H9 (cell line): ENCODE data around the gene SLC39A7. TPM values are rescaled to one million over a fixed set of nuclear protein-coding genes. Genes with fewer than 3 reads are reported as not detected.
A peak's percentile ranks its signal among the peaks of the same experiment; 100 is the strongest.

Experiments
- DNase-seq: peaks from one replicate; pipeline ENCODE4 v3.0.0-alpha.2; 2017
- H2AFZ ChIP-seq: one replicate; pipeline ENCODE4 v1.6.1; 2013; ENCODE audit warnings: mild to moderate bottlenecking, low read length, control low read depth, moderate library complexity
- H2AK5ac ChIP-seq: 2 replicates; pipeline ENCODE4 v1.6.1; 2013; ENCODE audit warnings: low read length, control low read depth, mixed read lengths; ENCODE audit not compliant: insufficient read length
- H2BK120ac ChIP-seq: one replicate; pipeline ENCODE4 v1.6.1; 2013; ENCODE audit warnings: low read depth, mild to moderate bottlenecking, low read length, control low read depth, inconsistent platforms; ENCODE audit not compliant: poor library complexity, severe bottlenecking
- H2BK12ac ChIP-seq: 2 replicates; pipeline ENCODE4 v1.6.1; 2013; ENCODE audit warnings: low read length, control low read depth, mixed read lengths, low read depth; ENCODE audit not compliant: insufficient read length
- H2BK15ac ChIP-seq: 2 replicates; pipeline ENCODE4 v1.6.1; 2013; ENCODE audit warnings: low read depth, low read length, control low read depth
- H2BK20ac ChIP-seq: one replicate; pipeline ENCODE4 v1.6.1; 2013; ENCODE audit warnings: low read depth, mild to moderate bottlenecking, low read length, control low read depth, inconsistent platforms; ENCODE audit not compliant: poor library complexity, severe bottlenecking
- H2BK5ac ChIP-seq: 2 replicates; pipeline ENCODE4 v1.6.1; 2013; ENCODE audit warnings: low read length, control low read depth, mixed read lengths; ENCODE audit not compliant: insufficient read length
- H3K14ac ChIP-seq: 2 replicates; pipeline ENCODE4 v1.6.1; 2013; ENCODE audit warnings: low read length, control low read depth; ENCODE audit not compliant: insufficient read depth
- H3K18ac ChIP-seq: 2 replicates; pipeline ENCODE4 v1.6.1; 2013; ENCODE audit warnings: low read depth, mild to moderate bottlenecking, mixed read lengths, low read length, control low read depth; ENCODE audit not compliant: insufficient read length
- H3K23ac ChIP-seq: 2 replicates; pipeline ENCODE4 v1.6.1; 2013; ENCODE audit warnings: low read length, control low read depth, mixed read lengths, low read depth; ENCODE audit not compliant: insufficient read length
- H3K23me2 ChIP-seq: 2 replicates; pipeline ENCODE4 v1.6.1; 2013; ENCODE audit warnings: low read depth, mild to moderate bottlenecking, mixed read lengths, low read length, control low read depth; ENCODE audit not compliant: insufficient read length, poor library complexity, severe bottlenecking
- H3K27ac ChIP-seq: 2 replicates; pipeline ENCODE4 v1.5.1; 2013; ENCODE audit warnings: low read length, control low read depth, mixed read lengths, low read depth; ENCODE audit not compliant: insufficient read length
- H3K27me3 ChIP-seq: 2 replicates; pipeline ENCODE4 v1.6.1; 2013; ENCODE audit warnings: low read length, control low read depth, inconsistent platforms; ENCODE audit not compliant: insufficient read depth
- H3K4ac ChIP-seq: 2 replicates; pipeline ENCODE4 v1.6.1; 2013; ENCODE audit warnings: low read depth, mild to moderate bottlenecking, control low read depth, inconsistent platforms, low read length, moderate library complexity
- H3K4me1 ChIP-seq: 2 replicates; pipeline ENCODE4 v1.6.1; 2013; ENCODE audit warnings: low read length, control low read depth, inconsistent platforms; ENCODE audit not compliant: insufficient read depth
- H3K4me2 ChIP-seq: 2 replicates; pipeline ENCODE4 v1.6.1; 2013; ENCODE audit warnings: low read length, control low read depth, mixed read lengths; ENCODE audit not compliant: insufficient read length, insufficient read depth
- H3K56ac ChIP-seq: 2 replicates; pipeline ENCODE4 v1.6.1; 2013; ENCODE audit warnings: low read depth, mild to moderate bottlenecking, mixed read lengths, low read length, control low read depth; ENCODE audit not compliant: insufficient read length
- H3K79me1 ChIP-seq: 2 replicates; pipeline ENCODE4 v1.6.1; 2013; ENCODE audit warnings: low read depth, mild to moderate bottlenecking, moderate library complexity, low read length, control low read depth, inconsistent platforms; ENCODE audit not compliant: insufficient read depth, poor library complexity, severe bottlenecking
- H3K79me2 ChIP-seq: 2 replicates; pipeline ENCODE4 v1.6.1; 2013; ENCODE audit warnings: low read length, control low read depth, inconsistent platforms; ENCODE audit not compliant: insufficient read depth
- H3K9ac ChIP-seq: 2 replicates; pipeline ENCODE4 v1.6.1; 2013; ENCODE audit warnings: low read length, control low read depth, mixed read lengths; ENCODE audit not compliant: insufficient read length; ENCODE audit errors: extremely low read depth
- H3K9me3 ChIP-seq: one replicate; pipeline ENCODE4 v1.6.1; 2013; ENCODE audit warnings: low read depth, low read length, inconsistent platforms; ENCODE audit not compliant: control insufficient read depth
- H3T11ph ChIP-seq: one replicate; pipeline ENCODE4 v1.6.1; 2013; ENCODE audit warnings: mild to moderate bottlenecking, low read length, control low read depth, inconsistent platforms
- H4K20me1 ChIP-seq: one replicate; pipeline ENCODE4 v1.6.1; 2013; ENCODE audit not compliant: control insufficient read depth, insufficient read length, insufficient read depth
- H4K5ac ChIP-seq: 2 replicates; pipeline ENCODE4 v1.6.1; 2013; ENCODE audit warnings: low read depth, mild to moderate bottlenecking, mixed read lengths, low read length, control low read depth; ENCODE audit not compliant: insufficient read length
- H4K8ac ChIP-seq: replicated peaks from 2 replicates; pipeline ENCODE4 v1.6.1; 2013; ENCODE audit warnings: low read length, control low read depth, mixed read lengths, low read depth; ENCODE audit not compliant: insufficient read length
- H4K91ac ChIP-seq: 2 replicates; pipeline ENCODE4 v1.6.1; 2013; ENCODE audit warnings: low read depth, mild to moderate bottlenecking, moderate library complexity, mixed read lengths, low read length, control low read depth; ENCODE audit not compliant: insufficient read length
- H3K27ac Mint-ChIP-seq, 3 experiments: 2 replicates in 2 of 3; 3 replicates in 1 of 3; pipeline ENCODE4 v1.8.0; 2020 to 2021; ENCODE audit warnings: mixed read lengths in 3 of 3, mild to moderate bottlenecking in 1 of 3, moderate library complexity in 1 of 3
- H3K27me3 Mint-ChIP-seq: 2 replicates; pipeline ENCODE4 v1.8.0; 2021; ENCODE audit warnings: low read depth, mild to moderate bottlenecking, moderate library complexity, mixed read lengths
- H3K36me3 Mint-ChIP-seq, 3 experiments: 2 replicates in 2 of 3; 3 replicates in 1 of 3; pipeline ENCODE4 v1.8.0; 2020 to 2021; ENCODE audit warnings: low read depth in 3 of 3, mixed read lengths in 3 of 3; ENCODE audit not compliant: insufficient read depth in 1 of 3
- H3K4me1 Mint-ChIP-seq, 2 experiments: 2 replicates each; pipeline ENCODE4 v1.8.0; 2020; ENCODE audit warnings: mixed read lengths in 2 of 2
- H3K4me3 Mint-ChIP-seq, 2 experiments: 2 replicates in 1 of 2; 3 replicates in 1 of 2; pipeline ENCODE4 v1.8.0; 2020 to 2021; ENCODE audit warnings: mild to moderate bottlenecking in 2 of 2, mixed read lengths in 2 of 2, moderate library complexity in 1 of 2
- H3K9me3 Mint-ChIP-seq, 2 experiments: 2 replicates in 1 of 2; 3 replicates in 1 of 2; pipeline ENCODE4 v1.8.0; 2020; ENCODE audit warnings: mild to moderate bottlenecking in 2 of 2, mixed read lengths in 2 of 2, moderate library complexity in 1 of 2
- CTCF ChIP-seq: fragments of 200-600 bp; sonication (generic); conservative IDR thresholded peaks from 3 replicates; pipeline ENCODE4 v1.8.0; 2021; ENCODE audit warnings: antibody characterized with exemption, mild to moderate bottlenecking
- WGBS: extraction: QIAGEN DNeasy Blood & Tissue Kit; methylation state at CpG from one replicate; pipeline ENCODE4 v1.1.7; 2013; ENCODE audit warnings: missing lambda C conversion rate, low lambda C conversion rate, mixed read lengths; ENCODE audit not compliant: insufficient read length; ENCODE audit errors: extremely low coverage; 5-methylcytosine and 5-hydroxymethylcytosine counted together
- total RNA-seq: library from RNA; stranded (reverse); gene quantifications from 2 replicates; pipeline ENCODE4 v1.2.1, GENCODE V29; 2021

SLC39A7 gene
- total RNA-seq, 1 experiment from 2014 or later: 107 TPM

GRCh38 chr6:33235221-33235634, 34.6 kb downstream of the SLC39A7 start:
- peaks cover 60% of the 10 kb centered on the region for H3K27me3 Mint-ChIP-seq
- no peak overlapping the region for H2BK5ac ChIP-seq
- no peak for DNase-seq
- no peaks in the 10 kb centered on the region for H3K36me3 Mint-ChIP-seq
- no peaks in the 10 kb centered on the region for H3K79me1 ChIP-seq
- WGBS: no CpG with 5 or more reads among the region's 6 CpGs
- no peaks in the 10 kb centered on the region for H3K9me3 Mint-ChIP-seq
- H2AK5ac ChIP-seq: no peak overlapping the region
- H3T11ph ChIP-seq: no peak overlapping the region
- H3K4me1 Mint-ChIP-seq: peaks cover 11% of the 10 kb centered on the region in 2 experiments
- peak overlapping the region in 1 of 2 experiments; percentile 22; a peak in 2 of 5 replicates for H3K4me3 Mint-ChIP-seq
- no peaks in the 10 kb centered on the region for H3K23me2 ChIP-seq
- H4K91ac ChIP-seq: no peak overlapping the region
- no peak overlapping the region for H4K8ac ChIP-seq
- H3K27me3 ChIP-seq: no peaks in the 10 kb centered on the region
- H3K9ac ChIP-seq: no peak overlapping the region
- no peak overlapping the region for H2AFZ ChIP-seq
- no peak overlapping the region for H2BK20ac ChIP-seq
- H3K23ac ChIP-seq: no peak overlapping the region
- H2BK15ac ChIP-seq: no peak overlapping the region
- no peak overlapping the region for H3K56ac ChIP-seq
- no peak overlapping the region for H3K18ac ChIP-seq
- H3K4me2 ChIP-seq: no peak overlapping the region
- H3K79me2 ChIP-seq: no peaks in the 10 kb centered on the region
- no peak overlapping the region for H4K5ac ChIP-seq
- no peak overlapping the region for H2BK12ac ChIP-seq
- no peaks in the 10 kb centered on the region for H4K20me1 ChIP-seq
- TF ChIP-seq CTCF: no peak
- no peaks in the 10 kb centered on the region for H3K9me3 ChIP-seq
- no peak overlapping the region for H3K27ac ChIP-seq
- H3K4me1 ChIP-seq: peaks cover 3% of the 10 kb centered on the region; the same call in 1 of the 2 replicates
- H2BK120ac ChIP-seq: no peak overlapping the region
- H3K14ac ChIP-seq: no peak overlapping the region
- H3K27ac Mint-ChIP-seq: no peak overlapping the region; a peak in 1 of 7 replicates
- H3K4ac ChIP-seq: no peak overlapping the region
